Measurements from ENCODE around the gene FLT3.
"Not testable (repeated sequence)": the region's sequence is repeated elsewhere in the genome, so short reads cannot be mapped to it uniquely, and the experiment has no call there.

Gene FLT3

DNA sequence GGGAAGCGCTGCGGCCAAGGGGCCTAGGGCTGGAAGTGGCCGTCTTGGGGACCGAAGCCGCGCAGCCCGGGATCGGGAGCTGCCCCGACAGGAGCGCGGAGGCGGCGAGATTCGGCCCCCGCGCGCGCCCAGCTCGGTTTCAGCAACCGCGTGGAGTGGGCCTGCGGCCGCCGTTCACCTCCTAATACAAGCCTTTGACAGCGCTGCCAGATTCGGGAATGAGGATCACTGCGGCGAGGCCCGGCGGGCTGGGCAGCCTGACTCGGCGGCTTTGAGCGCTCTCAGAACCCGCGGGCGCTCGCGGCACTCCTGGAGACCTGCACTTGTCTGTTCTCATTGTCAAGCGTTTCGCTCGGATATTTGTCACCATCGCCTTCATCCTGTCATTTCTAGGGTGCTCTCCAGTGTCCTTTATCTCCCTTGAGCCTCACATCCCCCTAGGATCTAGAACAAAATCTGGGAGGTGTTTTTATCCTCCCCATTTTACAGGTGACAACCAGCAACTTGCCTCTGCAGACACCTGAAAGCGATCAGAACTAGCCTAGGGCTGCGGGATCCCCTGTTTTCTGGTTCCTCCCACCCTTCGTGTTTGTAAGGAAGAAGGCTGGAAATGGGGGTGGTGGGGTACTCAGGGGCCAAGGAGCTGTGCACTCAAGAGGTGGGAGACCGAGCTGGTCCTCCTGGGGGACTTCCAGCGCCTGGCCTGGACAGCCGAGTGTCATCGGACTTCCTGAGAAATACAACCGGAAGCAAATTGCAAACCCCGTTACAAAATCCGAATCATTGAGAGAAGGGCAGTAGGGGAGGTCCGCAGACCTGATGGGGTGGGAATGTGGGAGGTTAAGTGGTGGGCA is 129.8 kb downstream of the FLT3 start:
- DNase-seq = no peak

DNA sequence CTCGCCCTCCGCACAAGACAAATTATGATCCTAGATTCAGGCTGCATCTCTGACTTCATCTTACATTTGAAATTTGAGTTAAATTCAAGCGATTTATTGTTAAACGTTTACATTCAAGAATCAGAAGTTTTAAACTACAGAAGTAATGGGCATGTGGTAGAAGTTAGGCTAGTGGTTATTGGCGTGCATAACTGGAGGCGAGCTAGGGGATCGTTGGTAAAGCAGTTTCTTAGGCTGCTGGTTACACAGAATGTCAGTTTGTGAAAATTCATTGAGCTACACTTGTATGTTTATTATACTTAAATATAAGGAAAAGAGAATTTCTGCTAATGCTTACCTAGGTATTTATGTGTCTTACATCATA is 130.5 kb downstream of the FLT3 start:
- no peak for DNase-seq

DNA sequence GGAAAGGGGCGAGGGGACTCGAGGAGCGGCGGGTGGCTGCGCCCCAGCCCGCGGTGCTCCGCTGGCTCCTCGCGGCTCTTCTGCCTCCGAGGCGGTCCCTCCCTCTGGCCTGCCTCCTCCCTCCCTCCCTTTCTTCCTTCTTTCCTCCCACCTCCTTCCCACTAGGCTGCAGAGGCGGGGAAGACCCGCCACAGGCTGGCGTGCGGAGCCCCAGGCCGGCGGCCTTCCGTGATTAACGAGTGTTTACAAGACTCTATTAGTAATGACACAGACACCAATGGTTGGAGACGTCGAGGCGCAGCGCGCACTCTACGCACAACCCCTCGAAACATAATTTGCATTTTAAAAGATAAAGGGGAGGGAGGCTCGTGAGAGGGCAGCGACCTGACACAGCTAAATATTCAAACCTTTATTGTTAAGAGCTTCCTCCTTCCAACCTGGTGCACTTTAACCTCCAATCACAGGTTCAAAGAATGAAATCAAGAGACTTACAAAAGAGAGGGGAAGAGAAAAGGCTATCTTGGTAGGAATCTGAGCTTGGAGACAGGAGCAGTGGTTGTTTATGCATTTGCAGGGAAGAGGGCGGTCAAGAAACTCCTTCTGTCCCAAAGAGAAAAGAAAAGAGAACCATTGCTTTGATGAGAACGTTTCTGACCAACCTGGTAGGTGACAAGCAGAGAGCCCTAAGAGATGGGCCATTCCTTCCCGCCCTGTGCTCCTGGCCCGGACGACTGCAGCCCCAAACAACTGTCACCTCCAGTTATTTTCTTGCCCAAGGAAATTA is 131.1 kb downstream of the FLT3 start, which contains the start of gene CDX2:
Gene CDX2 (minus strand): TSS at position 234 of the 784 bp plus-strand sequence. CDS start 309 bp downstream, outside the sequence.
- no peak for DNase-seq

DNA sequence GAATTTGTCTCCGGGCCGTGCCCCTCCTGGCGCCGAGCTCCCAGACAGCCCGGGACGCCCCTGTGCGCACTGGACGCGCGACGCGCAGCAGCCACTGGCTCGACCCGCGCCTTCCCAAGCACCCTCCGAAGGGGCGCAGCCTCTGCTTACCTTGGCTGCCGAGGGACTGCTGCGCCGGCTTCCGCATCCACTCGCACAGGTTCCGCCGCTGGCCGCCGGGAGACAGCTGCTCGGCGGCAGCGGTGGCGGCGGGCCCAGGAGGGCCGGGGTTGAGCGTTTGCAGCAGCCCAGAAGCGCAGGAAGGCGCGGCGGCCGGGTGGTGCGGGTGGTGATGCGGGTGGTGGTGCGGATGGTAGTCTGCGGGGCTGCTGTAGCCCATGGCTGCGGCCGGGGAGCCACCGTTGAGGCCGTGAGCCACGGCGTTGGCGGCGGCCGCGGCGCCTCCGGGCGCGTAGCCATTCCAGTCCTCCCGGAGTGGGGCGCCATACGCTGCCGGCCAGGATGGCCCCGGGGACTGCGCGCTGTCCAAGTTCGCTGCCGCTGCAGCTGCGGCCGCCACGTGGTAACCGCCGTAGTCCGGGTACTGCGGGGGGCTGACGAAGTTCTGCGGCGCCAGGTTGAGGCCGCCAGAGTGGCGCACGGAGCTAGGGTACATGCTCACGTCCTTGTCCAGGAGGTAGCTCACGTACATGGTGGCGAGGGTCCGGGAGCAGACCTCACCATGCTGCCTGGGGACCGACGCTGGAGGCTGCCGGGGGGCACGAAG is 131.9 kb downstream of the FLT3 start:
- DNase-seq = no peak

DNA sequence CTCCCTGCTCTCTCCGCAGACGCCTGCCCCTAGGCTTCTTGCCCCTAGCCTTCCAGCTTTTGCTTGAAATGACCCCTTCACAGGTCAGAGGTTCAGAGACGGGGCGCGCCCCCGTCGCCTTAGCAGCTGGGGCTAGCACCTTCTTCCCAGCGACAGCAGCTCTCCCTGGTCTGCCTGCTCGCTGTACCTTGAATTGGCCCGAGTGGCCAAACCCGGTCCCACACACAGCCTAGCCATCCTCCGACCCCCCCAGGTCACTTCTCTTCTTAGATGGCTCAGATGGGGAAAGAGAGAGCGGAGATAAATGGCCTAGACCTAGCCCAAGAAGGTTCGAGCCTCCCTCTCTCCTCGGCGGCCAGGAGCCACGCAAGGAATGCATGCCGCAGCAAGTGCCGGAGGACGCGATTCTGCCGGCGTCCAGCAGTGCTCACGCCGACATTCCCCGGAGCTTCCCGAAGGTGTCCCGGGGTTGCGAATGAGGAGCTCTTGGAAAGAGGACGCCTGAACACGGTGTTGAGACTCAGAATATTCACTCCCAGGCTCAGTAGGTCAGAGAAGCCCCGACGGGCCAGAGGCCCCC is 132.6 kb downstream of the FLT3 start:
- no peak for DNase-seq

DNA sequence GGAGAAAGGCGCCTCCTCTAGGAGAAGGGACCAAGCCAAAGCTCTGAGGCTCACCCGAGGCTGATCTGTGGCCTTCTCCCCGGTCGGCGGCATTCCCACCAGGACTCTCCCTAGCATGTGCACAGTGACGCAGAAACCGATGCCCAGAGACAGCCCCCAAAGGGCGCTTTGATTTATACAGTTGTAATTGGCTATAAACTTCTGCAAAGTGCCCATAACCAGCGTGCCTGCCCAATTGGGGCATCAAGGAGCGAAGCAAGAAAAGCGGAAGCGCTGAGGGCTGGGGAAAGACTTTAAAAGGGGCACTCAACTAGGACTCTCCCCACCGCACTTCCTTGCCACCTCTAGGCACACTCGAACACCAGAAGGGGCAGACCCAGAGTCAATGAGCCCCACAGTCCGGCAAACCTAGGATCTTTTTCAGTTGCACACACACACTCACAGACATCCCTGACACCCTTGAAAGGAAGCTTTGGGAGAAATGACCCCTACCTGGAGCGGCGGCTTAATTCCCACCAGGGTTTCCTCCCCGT is 133.1 kb downstream of the FLT3 start:
- no peak for DNase-seq

DNA sequence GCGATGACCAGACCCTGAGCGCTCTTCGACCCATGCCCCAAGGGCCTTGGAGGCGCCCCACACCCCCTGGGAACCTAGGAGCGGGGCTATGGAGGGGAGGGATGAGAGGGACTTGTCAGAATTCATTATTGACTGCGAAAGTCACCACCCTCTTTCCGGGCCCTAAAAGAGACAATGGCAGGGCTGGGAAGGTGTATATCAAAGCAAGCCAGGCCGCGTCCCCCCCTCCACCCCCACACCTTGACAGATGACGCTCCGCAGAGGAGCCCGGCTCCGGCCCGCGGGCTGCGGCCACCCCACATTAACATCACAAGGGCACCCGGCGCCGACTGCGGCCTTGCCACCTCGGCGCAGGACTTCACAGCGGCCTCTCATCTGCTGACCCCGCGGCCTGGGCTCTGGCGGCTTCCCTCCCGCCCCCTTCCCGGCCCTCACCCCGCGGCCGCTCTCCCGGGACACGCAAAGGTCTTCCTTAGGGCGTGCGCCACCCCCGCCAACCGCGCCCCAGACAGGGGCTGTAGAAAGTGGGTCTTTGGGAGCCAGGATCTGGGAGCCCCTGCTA is 133.7 kb downstream of the FLT3 start:
- DNase-seq = no peak

DNA sequence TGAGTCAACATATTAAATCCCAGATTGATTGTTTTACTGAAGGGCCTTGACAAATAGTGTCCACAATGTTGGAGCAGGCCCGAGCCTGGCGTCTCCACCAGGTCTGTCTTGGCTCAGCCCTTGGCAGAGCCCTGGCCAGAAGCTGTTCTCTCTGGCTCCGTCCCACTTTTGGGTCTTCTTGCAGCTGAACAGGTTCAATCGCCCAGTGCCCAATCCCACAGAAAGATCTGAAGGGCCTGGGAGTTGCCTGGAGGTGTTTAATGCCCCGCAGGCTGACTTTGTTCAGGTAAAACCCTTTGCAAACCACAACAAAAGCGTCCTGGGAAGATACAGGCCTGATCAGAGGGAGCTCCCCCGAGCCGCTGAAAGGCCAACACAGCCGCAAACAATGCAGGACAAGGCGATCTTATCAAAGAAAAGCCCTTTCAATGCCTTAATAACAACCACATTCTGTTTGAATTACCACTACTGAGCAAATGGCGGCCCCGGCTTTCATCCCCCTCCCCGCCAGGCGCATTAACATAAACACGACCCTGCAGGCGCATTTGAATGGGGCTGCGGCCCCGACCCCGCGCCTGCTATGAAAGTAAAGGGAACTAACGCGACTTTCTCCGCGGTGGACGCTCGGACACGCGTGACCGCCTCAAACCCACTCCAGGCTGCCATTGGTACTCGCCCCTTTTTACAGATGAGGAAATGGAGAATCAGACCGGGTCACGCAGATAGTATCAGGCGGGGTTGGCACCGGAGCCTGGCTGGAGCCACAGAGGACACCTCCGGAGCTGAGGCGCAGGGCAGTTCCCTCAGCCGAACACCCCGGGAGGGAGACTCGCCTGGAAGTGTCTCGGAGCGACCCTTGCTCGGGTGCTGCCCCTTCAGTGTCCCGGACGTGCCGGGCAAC is 134.4 kb downstream of the FLT3 start:
- no peak for DNase-seq

DNA sequence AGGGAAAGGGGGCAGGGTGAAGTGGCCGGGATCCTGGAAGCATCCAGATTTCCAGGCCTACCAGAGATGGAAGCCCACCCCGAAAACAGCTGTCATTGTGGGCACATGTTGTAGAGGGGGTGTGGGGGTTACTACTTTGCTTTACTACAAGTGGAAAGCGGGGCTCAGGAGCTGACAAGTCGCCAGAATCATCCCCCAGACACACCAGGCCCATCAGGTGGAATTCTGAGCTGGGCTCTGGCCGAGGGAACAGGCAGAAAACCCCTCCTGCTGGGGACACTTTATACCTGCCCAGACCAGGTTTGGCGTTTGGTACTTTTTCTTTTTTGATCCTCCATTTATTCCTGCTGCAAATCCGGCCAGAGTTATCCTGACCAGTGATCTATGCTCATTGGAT is 135.0 kb downstream of the FLT3 start:
- no peak for DNase-seq

DNA sequence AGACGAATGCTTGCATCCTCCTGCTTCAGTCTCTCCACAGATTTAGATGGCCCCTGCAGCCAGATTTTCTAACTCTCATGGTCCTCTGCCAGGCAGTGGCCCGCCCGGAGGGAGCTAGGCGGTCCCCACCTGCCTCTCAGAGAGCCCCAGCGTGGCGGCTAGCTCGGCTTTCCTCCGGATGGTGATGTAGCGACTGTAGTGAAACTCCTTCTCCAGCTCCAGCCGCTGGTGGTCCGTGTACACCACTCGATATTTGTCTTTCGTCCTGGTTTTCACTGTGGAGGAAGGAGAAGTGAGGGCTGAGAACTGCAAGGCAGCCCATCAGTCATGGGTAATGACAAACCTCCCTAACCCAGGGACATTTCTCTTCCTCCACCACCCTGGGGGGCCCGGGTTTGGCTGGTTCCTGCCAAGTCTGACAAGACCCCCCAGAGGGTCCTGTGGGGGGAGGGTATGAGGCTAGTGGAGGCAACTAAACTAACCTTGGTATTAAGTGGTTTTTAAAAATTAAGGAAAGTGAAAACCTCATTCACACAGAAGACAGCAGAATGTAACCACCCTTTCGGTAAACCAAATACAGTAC is 135.5 kb downstream of the FLT3 start:
- no peak for DNase-seq

DNA sequence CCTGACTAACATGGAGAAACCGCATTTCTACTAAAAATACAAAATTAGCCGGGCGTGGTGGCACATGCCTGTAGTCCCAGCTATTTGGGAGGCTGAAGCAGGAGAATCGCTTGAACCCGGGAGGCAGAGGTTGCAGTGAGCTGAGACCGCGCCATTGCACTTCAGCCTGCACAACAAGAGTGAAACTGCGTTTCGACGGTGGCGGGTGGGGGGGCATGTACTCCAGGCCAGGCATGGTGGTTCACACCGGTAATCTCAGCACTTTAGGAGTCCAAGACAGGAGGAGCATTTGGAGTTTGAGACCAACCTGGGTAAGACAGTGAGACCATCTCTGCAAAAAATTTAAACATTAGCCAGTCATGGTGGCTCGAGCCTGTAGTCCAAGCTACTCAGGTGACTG is 136.2 kb downstream of the FLT3 start:
- not testable (repeated sequence) for DNase-seq

DNA sequence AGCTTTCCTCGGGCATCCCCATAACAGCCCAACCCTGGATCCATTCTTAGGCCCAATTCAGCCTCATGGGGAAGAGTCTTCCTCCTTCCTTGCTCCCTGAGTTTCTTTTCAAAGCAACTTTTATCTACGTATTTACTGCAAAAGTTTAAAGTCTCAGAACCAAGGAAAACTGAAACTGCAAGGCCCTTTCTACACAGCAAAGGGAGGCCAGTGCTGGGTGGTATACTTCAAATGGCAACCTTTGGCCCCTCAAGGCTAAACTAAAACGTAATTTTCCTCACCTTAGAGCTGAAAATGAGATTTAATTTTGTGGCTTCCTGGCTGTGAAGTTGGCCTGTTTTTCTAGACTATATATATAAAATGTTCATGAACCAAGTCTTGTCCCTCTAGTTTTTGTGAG is 136.9 kb downstream of the FLT3 start:
- no peak for DNase-seq

DNA sequence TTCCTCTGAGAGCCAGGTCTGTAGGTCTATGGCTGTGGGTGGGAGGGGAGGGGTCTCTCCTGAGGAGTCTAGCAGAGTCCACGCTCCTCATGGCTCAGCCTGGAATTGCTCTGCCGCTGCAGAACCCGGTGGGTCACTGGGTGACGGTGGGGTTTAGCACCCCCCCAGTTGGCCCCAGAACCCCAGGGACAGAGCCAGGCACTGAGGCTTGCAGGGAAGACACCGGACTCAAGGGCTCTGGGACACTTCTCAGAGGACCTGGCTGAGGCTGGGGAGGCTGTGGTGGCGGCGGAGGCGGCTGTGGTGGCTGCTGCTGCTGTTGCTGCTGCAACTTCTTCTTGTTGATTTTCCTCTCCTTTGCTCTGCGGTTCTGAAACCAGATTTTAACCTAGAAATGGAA is 137.4 kb downstream of the FLT3 start:
- DNase-seq = no peak

DNA sequence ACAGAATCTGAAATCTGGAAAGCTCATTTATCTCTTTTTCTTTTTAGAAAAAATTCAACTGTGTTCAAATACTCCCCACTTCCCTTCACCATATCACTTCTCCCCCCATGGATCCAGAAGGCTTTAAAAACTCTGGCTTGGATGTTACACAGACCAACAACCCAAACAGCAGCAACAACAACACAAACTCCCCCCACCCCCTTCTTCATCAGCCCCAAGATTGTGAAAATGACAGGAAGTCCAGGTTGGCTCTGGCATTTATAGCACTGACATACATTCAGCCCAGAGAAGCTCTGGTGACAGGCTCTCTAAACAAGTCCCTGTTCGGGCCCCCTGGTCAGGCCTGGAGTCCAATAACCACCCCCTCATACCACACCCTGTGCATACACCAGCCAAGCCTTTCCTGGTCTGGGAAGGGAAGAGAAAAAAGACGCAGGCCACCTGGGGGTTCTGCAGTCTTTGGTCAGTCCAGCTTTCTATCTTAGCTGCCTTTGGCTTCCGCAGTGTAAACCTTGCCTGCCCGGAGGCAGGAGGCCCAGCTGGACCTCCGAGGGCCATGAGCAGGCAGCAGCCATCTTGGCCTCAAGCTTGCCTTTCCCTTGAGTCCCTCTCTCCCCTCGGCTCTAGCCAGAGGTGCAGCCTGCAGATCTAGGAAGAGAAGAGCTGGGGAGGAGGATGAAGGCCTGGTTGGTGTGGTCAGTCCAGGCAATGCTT is 138.1 kb downstream of the FLT3 start:
- DNase-seq = no peak

DNA sequence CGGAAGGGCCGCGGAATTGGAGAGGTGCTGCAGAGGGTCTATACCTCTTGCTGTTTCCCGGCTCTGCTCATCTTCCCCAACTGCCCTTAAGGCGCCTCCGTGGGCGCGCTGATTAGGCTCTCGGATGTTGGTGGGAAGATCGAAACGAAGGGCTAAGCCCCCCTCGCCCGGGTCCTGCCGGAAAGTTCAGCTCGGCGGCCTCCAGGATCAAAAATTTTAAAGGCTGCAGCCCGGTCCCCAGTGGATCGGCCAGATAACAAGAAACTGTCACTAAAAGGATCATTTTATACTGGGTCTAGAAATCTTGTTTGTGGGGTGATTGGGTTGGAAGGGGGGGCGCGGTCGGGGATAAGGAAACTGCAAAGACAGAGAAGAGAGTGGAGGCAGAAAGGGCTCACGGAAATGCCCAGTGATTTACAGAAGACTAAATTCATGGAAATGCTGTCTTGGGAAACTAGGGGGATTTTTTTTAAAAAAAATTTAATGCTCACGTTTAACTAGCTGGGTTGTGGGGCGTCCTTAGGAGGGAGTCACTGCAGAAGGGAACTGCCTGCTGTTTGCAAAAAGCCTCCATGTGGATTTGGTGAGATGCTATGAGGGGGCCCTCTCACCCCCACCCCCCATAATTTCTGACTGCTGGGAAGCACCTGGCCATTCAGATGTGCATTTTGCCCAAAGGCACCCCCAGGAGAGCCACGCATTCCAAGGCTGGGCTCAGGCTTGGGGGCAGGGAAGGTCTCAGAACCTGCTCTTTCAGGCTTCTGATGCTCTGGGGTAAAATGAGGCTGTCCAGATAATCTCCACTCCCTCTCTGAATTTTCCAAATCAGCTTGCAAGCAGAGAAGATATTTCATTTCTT is 138.9 kb downstream of the FLT3 start:
- DNase-seq = no peak

DNA sequence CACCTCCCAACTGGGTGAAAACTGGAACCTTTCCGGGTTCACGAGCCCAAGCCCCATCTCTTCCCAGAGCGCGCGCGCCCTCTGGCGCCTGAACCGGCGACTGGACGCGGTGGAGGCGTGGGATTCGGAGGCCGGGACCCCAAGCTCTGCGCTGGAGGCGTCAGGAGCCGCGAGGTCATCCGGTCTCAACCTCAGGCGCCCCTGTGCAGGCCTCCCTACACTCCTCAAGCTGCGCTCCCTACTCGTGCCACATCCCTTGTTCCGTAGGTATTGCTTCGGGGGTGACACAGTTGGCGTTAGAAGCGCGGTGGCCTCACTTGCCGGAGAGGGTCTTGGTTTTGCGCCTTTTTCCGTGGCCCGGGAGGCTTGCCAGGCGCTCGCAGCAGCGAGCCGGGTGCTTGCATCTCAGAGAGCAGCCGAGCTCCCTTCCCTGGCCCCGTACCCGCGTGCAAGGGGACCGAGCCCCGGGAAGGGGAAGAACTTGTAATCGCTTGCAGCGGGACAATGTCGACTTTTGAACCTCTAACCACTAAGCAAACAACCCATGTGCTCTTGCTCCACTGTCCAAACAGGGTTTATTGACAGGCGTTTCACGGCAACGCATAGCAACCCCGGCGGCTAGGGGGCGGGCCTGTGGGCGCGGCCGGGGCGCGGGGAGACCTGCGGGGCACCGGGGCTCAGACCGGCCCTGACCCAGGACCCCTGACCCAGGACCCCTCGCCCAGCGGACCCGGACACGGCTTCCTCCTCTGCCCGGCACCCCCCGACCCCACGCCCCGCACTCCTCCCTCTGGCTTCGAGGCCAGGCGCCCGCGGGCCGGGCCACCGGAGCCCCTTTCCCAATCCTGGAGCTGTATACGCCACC is 139.8 kb downstream of the FLT3 start:
- DNase-seq = no peak

DNA sequence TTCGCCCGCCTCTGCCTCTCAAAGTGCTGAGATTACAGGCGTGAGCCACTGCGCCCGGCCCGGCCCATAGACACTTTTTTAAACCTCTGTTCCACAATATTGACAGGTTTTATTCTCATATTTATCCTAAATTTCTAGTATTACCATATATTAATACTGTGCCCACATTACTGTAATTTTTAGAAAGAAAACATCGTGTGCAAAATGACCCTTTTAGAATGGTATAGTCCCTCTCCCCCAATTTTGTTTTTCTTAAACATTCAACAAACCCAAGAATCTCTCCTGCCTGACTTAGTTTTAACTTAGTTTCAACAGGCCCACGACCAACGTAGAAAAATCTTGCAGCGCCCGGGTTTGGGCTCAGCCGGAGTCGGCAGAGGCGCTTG is 140.4 kb downstream of the FLT3 start:
- DNase-seq = no peak

DNA sequence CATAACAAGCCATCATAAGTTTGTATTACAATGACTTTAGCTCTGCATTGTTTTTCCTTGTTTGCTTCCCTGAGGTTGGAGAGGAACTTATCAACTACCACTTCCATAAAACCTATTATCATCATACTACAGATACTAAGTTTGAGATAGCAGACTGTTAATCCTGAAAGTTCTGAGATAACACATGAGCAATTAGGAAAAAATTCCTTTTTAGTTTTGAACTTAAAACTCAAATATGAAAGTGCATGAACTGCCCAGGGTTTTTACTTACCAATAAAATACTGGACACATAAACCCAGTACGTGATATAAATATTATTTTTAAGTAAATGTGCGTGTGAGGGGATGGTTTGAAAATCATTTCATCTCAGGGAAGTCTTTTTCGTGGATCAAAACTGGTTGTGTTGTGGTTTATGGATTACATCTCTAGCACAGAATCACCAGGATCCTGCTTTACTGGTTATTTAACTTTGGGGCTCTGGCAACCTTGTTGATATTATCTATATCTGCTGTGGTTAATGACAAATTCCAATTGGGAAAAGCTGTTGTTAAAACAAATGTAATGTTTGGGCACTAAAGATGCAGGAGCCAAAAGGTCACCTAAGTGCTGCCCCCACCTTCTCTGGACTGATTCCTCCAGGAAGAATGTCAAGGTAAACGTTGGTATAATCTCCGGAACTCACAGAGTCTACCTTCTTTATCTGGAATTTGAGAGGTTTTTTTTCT is 143.6 kb downstream of the FLT3 start:
- DNase-seq = no peak

Data from CD4-positive, alpha-beta T cell treated with Interleukin-4 for 1 hour (primary cell).